Psoas muscle (tissue), 8 donors: ENCODE measurements around the gene MAML2. TPM values are rescaled to one million over a fixed set of nuclear protein-coding genes. Genes with fewer than 3 reads are reported as not detected.

Experiments
- ATAC-seq, 4 donors: fragments of 200-7000 bp; cut with Tn5 transposase; one replicate each; pipeline ENCODE4 v1.9.1; 2020; ENCODE audit warnings: moderate library complexity in 3 of 4, mild to moderate bottlenecking in 2 of 4
- DNase-seq, 2 donors: peaks; one replicate each; pipeline ENCODE4 v3.0.0-alpha.2; 2020
- H3K27ac ChIP-seq: fragments of 200-600 bp; one replicate; pipeline ENCODE4 v1.8.0; 2022
- H3K27me3 ChIP-seq, 3 donors: fragments of 200-600 bp in 1 of 3; one replicate each; pipeline versions ENCODE4 v1.6.1 to v1.8.0; 2013 to 2022; ENCODE audit warnings: low read length in 2 of 3, mild to moderate bottlenecking in 2 of 3, moderate library complexity in 1 of 3; ENCODE audit not compliant: insufficient read depth in 3 of 3
- H3K36me3 ChIP-seq, 2 donors: fragments of 200-600 bp in 1 of 2; one replicate each; pipeline versions ENCODE4 v1.6.1 to v1.8.0; 2013 to 2022; ENCODE audit warnings: low read depth in 1 of 2, mild to moderate bottlenecking in 1 of 2, moderate library complexity in 1 of 2; ENCODE audit not compliant: insufficient read depth in 1 of 2
- H3K4me1 ChIP-seq: fragments of 200-600 bp; one replicate; pipeline ENCODE4 v1.8.0; 2022
- H3K4me3 ChIP-seq: fragments of 200-600 bp; one replicate; pipeline ENCODE4 v1.8.0; 2022; ENCODE audit warnings: mild to moderate bottlenecking
- H3K9me3 ChIP-seq: fragments of 200-600 bp; one replicate; pipeline ENCODE4 v1.8.0; 2022
- WGBS, 3 donors: extraction: QIAGEN DNeasy Blood & Tissue Kit; methylation state at CpG; one replicate each; pipeline versions ENCODE4 v1.1.6 to v1.1.7; 2013; 5-methylcytosine and 5-hydroxymethylcytosine counted together
- intact Hi-C, 2 donors: fragments of 100-400 bp; cut with DNase I; formaldehyde crosslinking; loops; one replicate each; pipeline versions ENCODE4 v1.11.0 to v1.14.2; 2022
- long read RNA-seq, 2 donors: library from polyadenylated mRNA; unstranded; transcript quantifications; one replicate each; pipeline ENCODE4 v2.0.0, GENCODE V29; 2021
- polyA plus RNA-seq, 3 donors: library from polyadenylated mRNA; stranded (reverse); fragments of 200-250 nt; gene quantifications; one replicate each; pipeline ENCODE4 v1.2.3, GENCODE V29; 2013
- total RNA-seq, 4 donors: library from RNA; stranded (reverse); fragmentation: NEBNext Ultra II Directional in 2 of 4; extraction: Animal tissue kit (Norgen Biotek cat#: 25700) in 2 of 4; gene quantifications; one replicate each; pipeline versions ENCODE4 v1.2.1 to v1.2.4, GENCODE V29; 2021 to 2023
- TF ChIP-seq, protein P1 (sequence below): fragments of 200-600 bp; IDR thresholded peaks from one replicate; pipeline ENCODE4 v1.8.0; 2022; ENCODE audit warnings: antibody characterized with exemption
- donor health status: healthy with polysubstance abuse.
- donor health status: DM: no; HTN: no; CAD: no; lungs with moderate emphysema.
- donor health status: Bipolar disorder and iron deficiency.
- donor health status: healthy.
- donor health status: DM: yes; HTN: yes; CAD: no.
- donor health status: DM: no; HTN: no; CAD: no.
- donor health status: DM: no; HTN: no; CAD: no.
- donor health status: DM: yes; HTN: yes; CAD: no.

MAML2 gene
- 1 to 10 TPM; 1.5 to 3.7 (median 2.1) TPM for total RNA-seq
- polyA plus RNA-seq: under 1 TPM; 0.39 to 0.97 (median 0.69) TPM
- long read RNA-seq, donor 1: 0 reads
- long read RNA-seq, donor 2: 0 reads

DNA sequence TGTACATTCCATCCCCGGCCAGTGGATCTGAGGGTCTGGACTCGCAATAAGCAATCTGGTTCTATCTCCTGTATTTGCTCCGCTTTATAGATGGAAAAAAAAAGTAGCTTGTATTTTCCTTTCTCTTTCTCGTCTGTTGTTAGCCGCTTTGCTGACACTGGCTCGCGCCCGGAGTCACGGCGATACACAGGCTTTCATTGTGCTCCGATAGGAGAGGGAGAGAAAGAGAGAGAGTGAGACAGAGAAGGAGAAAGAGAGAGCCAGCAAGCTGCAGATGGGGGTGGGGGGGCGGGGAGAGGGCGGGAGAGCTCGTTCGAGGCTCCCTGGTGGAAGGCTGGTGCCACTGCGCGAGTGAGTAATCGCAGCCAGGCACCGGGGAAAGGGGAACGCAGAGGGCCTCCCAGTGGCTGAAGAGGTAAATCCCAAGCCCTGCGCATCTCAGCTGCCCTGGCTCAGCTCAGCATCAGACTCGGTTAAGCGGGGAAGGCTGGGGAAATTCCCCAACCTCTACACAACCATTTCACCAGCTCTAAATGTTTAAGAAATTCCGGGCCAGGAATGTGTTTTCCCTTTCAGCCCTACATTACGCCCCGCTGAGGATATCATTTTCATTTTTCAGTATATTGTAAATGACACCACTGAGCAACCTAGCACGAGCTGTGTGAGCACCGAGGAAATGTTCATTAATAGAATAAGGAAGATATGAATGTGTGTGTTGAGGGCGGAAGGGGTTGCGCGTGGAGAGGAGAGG, at the start of gene MAML2:
Gene MAML2, minus strand, starts transcription at position 235 of the 751 bp plus-strand sequence. CDS start 1,300 bp downstream, outside the sequence.
- no peaks in the 10 kb centered on the region for H3K9me3 ChIP-seq
- peak within 1 kb of the TSS; percentile 82 for H3K4me3 ChIP-seq
- intact Hi-C loops: loop anchor here (2.0 to 5.0 kb wide), 3 partner anchors 288 to 506 kb away; no protein-coding TSS in a partner anchor
- WGBS, 3 donors: 4 to 6% (median 5%) methylated on average over 28 to 31 of the region's 31 CpGs
- peaks cover 10% of the 10 kb centered on the region for H3K4me1 ChIP-seq
- H3K36me3 ChIP-seq: no peaks in the 10 kb centered on the region
- TF ChIP-seq, protein P1, sequence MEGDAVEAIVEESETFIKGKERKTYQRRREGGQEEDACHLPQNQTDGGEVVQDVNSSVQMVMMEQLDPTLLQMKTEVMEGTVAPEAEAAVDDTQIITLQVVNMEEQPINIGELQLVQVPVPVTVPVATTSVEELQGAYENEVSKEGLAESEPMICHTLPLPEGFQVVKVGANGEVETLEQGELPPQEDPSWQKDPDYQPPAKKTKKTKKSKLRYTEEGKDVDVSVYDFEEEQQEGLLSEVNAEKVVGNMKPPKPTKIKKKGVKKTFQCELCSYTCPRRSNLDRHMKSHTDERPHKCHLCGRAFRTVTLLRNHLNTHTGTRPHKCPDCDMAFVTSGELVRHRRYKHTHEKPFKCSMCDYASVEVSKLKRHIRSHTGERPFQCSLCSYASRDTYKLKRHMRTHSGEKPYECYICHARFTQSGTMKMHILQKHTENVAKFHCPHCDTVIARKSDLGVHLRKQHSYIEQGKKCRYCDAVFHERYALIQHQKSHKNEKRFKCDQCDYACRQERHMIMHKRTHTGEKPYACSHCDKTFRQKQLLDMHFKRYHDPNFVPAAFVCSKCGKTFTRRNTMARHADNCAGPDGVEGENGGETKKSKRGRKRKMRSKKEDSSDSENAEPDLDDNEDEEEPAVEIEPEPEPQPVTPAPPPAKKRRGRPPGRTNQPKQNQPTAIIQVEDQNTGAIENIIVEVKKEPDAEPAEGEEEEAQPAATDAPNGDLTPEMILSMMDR: peak; percentile 92
- no peaks in the 10 kb centered on the region for H3K27me3 ChIP-seq
- ATAC-seq: peak; percentile 97 to 99 (median 98)
- peak within 1 kb of the TSS; percentile 57 for H3K27ac ChIP-seq
- peak; percentile 92 to 94 for DNase-seq

DNA sequence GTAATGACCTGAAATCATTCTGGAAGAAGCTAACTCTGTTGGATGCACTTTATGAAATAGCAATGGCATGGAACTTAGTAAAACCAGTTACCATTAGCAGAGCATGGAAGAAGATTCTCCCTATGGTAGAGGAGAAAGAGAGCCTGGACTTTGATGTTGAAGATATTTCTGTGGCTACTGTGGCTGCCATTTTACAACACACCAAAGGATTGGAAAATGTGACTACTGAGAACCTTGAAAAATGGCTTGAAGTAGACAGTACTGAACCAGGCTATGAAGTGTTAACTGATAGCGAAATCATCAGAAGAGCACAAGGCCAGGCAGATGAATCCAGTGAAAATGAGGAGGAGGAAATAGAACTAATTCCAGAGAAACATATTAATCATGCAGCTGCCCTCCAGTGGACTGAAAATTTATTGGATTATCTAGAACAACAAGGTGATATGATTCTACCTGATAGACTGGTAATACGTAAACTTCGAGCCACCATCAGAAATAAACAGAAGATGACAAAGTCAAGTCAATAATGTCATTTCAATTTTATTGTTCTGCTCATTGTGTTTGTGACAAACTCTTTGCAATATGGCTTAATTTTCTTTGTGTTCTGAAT, 48.8 kb upstream of the MAML2 start:
- H3K9me3 ChIP-seq: no peaks in the 10 kb centered on the region
- DNase-seq (no peak), ATAC-seq (no peak)
- H3K27me3 ChIP-seq: no peaks in the 10 kb centered on the region
- TF ChIP-seq, protein P1: no peak
- peaks cover 12% of the 10 kb centered on the region for H3K4me1 ChIP-seq
- no peak overlapping the region for H3K4me3 ChIP-seq
- H3K36me3 ChIP-seq: no peaks in the 10 kb centered on the region
- WGBS, 3 donors: 97 to 100% (median 97%) methylated on average over 3 of the region's 3 CpGs
- intact Hi-C loops: loop anchor here in 1 of 2 donors (10.0 kb wide), 1 partner anchor 557 kb away; no protein-coding TSS in a partner anchor
- H3K27ac ChIP-seq: no peak overlapping the region

DNA sequence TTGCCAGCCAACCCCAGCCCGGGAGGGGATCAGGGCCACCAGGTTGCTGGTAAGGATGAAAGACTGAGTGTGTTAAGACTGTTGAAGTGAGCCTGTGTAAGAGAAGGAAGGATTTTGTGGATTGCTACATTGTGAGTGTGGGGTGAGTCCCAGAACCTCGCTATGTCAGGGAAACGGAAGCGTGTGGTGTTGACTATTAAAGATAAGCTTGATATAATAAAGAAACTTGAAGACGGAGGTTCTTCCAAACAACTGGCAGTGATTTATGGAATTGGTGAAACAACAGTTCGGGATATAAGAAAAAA, 47.4 kb upstream of the MAML2 start:
- TF ChIP-seq, protein P1: no peak
- 37 to 41% (median 38%) methylated on average over 6 of the region's 6 CpGs for WGBS, 3 donors
- Histone ChIP-seq H3K9me3 (no peaks in the 10 kb centered on the region), H3K4me1 (peaks cover 12% of the 10 kb centered on the region), H3K27ac (peak overlapping the region; percentile 92), H3K4me3 (peak overlapping the region; percentile 93), H3K36me3 (peaks cover 0 to 4% of the 10 kb centered on the region in 2 donors), H3K27me3 (no peaks in the 10 kb centered on the region)
- intact Hi-C loops: loop anchor here in 1 of 2 donors (10.0 kb wide), 1 partner anchor 556 kb away; no protein-coding TSS in a partner anchor
- ATAC-seq (peak in 3 of 4 donors; percentile 2 to 14 (median 4)), DNase-seq (no peak)

DNA sequence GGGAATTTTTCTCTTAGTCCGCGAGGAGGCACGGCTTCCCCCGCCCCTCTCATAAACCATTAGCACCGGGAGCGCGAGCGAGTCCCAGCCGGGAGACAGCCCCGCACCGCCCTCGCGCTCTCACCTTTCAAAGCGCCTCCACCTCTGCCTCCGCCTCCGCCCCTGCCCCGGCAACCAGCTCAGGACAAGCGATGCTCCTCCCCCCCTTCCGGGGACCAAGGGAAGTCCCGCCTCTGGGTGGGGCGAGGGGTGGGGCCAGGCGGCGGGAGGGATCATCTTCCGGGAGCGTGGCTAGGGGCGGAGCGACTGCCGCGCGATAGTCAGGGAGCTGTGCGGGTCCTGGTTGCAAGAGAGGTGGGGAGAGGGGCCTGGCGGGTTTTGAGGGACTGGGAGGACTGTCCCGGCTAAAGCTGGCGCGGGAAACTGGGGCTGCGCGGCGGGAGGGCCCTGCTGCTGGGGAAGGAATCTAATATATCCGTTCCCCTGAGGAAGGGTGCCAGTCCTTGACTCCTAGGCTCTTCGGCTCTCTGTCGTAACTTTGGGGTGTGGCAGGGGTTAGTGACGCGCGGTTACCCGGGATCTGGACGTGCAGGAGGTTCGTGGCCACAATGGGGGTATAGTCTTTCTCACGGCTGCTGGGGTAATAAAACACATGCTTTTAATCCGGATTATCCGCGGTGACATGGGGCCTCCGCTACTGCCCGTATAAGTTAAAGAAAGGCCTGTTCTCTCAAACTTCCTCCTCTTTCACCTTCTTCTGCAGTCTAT, 46.9 kb upstream of the MAML2 start, which contains the start of the genes CCDC82 and JRKL:
Gene CCDC82, minus strand, starts transcription at position 193 of the 768 bp plus-strand sequence. CDS start 5,165 bp downstream, outside the sequence.
Gene JRKL, plus strand, starts transcription at position 294 of the 768 bp plus-strand sequence. CDS start 637 bp downstream, outside the sequence.
- DNase-seq: peak; percentile 96 to 98
- 0 to 1% (median 0%) methylated on average over 48 to 53 of the region's 53 CpGs for WGBS, 3 donors
- H3K27me3 ChIP-seq: no peaks in the 10 kb centered on the region
- H3K27ac ChIP-seq: peak within 1 kb of the TSS; percentile 92
- peak within 1 kb of the TSS; percentile 93 for H3K4me3 ChIP-seq
- TF ChIP-seq, protein P1: no peak
- intact Hi-C loops: loop anchor here in 1 of 2 donors (10.0 kb wide), 1 partner anchor 555 kb away; no protein-coding TSS in a partner anchor
- peak; percentile 99 to 100 (median 100) for ATAC-seq
- no peaks in the 10 kb centered on the region for H3K9me3 ChIP-seq
- peaks cover 0 to 9% of the 10 kb centered on the region in 2 donors for H3K36me3 ChIP-seq
- peaks cover 12% of the 10 kb centered on the region for H3K4me1 ChIP-seq
